Measurements from ENCODE around the gene PRKAA1. TPM values are rescaled to one million over a fixed set of nuclear protein-coding genes. Genes with fewer than 3 reads are reported as not detected.
A peak's percentile ranks its signal among the peaks of the same experiment; 100 is the strongest.
"Not testable (repeated sequence)": the region's sequence is repeated elsewhere in the genome, so short reads cannot be mapped to it uniquely, and the experiment has no call there.

Gene PRKAA1
- total and polyA plus RNA-seq, 8 donors, result 17.5 to 42.9 (median 30.6) TPM

DNA sequence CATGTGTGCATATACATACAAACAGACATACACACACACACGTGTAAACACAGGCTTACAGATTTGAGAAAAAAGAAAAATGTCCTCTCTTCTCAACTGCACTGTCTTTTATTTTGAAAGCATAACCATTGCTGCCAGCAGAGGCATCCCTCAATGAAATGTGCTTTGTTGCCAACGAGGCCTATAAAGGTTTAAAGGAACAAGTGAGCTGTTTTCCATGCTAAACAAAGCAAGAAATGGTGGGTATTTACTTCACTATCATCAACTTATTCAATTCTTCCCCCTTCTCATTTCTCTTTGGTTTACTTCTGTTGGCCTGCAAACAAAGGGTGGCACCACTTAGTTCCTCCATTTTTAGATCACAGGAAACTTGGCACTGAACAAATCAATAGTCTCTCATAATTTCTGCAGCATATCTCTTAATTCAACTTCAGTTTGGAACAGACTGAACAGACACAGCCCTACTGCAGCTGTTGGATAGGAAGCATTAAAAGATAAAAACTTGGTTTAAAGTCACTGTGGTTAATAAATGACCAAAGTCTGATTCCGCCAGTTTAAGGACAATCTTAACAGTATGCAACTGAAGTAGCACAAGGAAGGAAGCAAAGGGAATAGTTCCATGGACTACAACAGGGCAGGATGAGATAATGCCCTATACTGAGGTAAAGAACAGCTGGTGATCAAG is 64.2 kb downstream of the PRKAA1 start:
- H3K9me3 ChIP-seq, result no peaks in the 10 kb centered on the region
- TF ChIP-seq, protein P1, sequence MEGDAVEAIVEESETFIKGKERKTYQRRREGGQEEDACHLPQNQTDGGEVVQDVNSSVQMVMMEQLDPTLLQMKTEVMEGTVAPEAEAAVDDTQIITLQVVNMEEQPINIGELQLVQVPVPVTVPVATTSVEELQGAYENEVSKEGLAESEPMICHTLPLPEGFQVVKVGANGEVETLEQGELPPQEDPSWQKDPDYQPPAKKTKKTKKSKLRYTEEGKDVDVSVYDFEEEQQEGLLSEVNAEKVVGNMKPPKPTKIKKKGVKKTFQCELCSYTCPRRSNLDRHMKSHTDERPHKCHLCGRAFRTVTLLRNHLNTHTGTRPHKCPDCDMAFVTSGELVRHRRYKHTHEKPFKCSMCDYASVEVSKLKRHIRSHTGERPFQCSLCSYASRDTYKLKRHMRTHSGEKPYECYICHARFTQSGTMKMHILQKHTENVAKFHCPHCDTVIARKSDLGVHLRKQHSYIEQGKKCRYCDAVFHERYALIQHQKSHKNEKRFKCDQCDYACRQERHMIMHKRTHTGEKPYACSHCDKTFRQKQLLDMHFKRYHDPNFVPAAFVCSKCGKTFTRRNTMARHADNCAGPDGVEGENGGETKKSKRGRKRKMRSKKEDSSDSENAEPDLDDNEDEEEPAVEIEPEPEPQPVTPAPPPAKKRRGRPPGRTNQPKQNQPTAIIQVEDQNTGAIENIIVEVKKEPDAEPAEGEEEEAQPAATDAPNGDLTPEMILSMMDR (IDR thresholded peaks at IDR 0.05), result no peak
- no peaks in the 10 kb centered on the region for H3K36me3 ChIP-seq
- peak overlapping the region; percentile 40 to 75 (median 49) for H3K27ac ChIP-seq
- intact Hi-C loops (cut with DNase I), result no loop called here
- peaks cover 27 to 37% (median 32%) of the 10 kb centered on the region in 3 donors for H3K4me1 ChIP-seq
- H3K27me3 ChIP-seq, result no peaks in the 10 kb centered on the region
- DNase-seq (peak in 3 of 6 donors; percentile 20 to 58 (median 40)), ATAC-seq (peak; percentile 84 to 90 (median 88)), FAIRE-seq (peak; percentile 13)
- 10 to 13% methylated on average over 3 of the region's 3 CpGs for WGBS, 2 donors
- peak overlapping the region in 2 of 4 donors; percentile 1 to 13 for H3K4me3 ChIP-seq

DNA sequence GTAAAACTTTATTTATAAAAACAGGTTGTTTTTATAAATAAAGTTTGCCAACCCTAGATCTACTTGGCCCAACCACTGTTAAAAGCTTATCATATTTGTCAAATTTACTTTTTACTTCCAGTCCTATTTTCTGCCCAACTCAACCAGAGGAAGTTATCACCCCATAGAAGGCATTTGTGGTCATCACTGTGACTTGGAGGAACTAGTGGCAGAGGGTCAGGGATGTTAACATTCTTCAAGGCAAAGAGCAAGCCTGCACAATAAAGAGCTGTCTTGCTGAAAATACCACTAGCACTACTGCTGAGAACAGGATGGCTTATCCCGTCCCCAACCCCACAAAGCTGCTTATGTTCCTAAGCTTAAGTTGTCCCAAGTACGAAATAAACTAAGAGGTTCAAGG is 64.7 kb downstream of the PRKAA1 start:
- Histone ChIP-seq H3K4me3 (no peak overlapping the region), H3K36me3 (no peaks in the 10 kb centered on the region), H3K27me3 (no peaks in the 10 kb centered on the region), H3K4me1 (peaks cover 27 to 37% (median 32%) of the 10 kb centered on the region in 3 donors), H3K27ac (peak overlapping the region in 3 of 4 donors; percentile 19 to 75 (median 55)), H3K9me3 (no peaks in the 10 kb centered on the region)
- no peak for FAIRE-seq
- no peak for ATAC-seq
- no peak for DNase-seq
- intact Hi-C loops (cut with DNase I), result no loop called here
- TF ChIP-seq, protein P1 (IDR thresholded peaks at IDR 0.05), result no peak
- WGBS, 2 donors, result 49 to 58% methylated on average over 2 of the region's 2 CpGs

DNA sequence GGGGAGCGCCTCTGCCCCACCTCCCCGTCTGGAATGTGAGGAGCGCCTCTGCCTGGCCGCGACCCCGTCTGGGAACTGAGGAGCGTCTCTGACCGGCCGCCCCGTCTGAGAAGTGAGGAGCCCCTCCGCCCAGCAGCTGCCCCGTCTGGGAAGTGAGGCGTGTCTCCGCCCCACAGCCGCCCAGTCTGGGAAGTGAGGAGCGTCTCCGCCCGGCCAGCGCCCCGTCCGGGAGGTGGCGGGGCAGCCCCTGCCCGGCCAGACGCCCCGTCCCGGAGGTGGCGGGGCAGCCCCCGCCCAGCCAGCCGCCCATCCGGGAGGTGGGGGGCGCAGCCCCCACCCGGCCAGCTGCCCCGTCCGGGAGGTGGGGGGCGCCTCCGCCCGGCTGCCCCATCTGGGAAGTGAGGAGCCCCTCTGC is 75.7 kb downstream of the PRKAA1 start:
- H3K4me3 ChIP-seq; H3K27ac ChIP-seq; H3K27me3 ChIP-seq; ATAC-seq; H3K36me3 ChIP-seq; H3K9me3 ChIP-seq; intact Hi-C loops (cut with DNase I); H3K4me1 ChIP-seq; FAIRE-seq: not testable (repeated sequence)
- 92 to 97% methylated on average over 29 to 37 of the region's 37 CpGs for WGBS, 2 donors
- DNase-seq, result peak in 1 of 6 donors; percentile 57

DNA sequence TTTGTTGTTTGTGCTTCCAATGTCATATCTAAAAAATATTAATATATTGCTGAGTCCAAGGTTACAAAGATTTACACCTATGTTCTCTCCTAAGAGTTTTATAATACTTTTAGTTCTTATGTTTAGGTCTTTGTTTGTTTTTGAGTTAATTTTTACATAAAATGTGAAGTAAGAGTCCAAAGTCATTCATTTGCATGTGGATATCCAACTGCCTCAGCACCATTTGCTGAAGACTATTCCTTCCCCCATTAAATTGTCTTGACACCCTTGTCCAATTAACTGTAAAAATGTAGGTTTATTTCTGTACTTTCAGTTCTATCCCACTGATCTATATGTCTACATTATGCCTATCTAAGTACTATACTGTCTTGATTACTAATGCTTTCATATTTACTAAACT is 78.1 kb downstream of the PRKAA1 start:
- H3K4me1 ChIP-seq, result peaks cover 0 to 3% (median 0%) of the 10 kb centered on the region in 3 donors
- TF ChIP-seq, protein P1 (IDR thresholded peaks at IDR 0.05), result no peak
- DNase-seq (no peak), ATAC-seq (no peak), FAIRE-seq (no peak)
- H3K27me3 ChIP-seq, result no peaks in the 10 kb centered on the region
- peaks cover 0 to 5% (median 0%) of the 10 kb centered on the region in 3 donors for H3K36me3 ChIP-seq
- no peak overlapping the region for H3K27ac ChIP-seq
- H3K4me3 ChIP-seq, result no peak overlapping the region
- no peaks in the 10 kb centered on the region for H3K9me3 ChIP-seq
- intact Hi-C loops (cut with DNase I), result no loop called here

DNA sequence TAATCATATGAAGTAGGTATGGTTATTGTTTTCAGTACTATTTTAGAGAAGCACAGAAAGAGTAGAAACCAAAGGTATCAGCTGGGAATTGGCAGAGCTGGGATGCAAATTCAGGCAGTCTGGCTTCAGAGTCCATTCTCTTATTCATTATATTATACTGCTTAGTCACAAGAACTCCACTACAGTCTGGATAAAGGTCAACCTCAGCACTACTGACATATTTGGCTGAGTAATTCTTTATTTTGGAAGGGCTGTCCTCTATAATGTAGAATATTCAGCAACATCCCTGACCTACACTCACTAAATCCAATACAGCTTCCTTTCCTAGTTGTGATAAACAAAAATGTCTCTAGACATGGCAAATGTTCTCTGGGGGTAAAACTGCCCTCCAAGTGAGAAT is 80.9 kb downstream of the PRKAA1 start:
- ATAC-seq (peak in 1 of 4 donors; percentile 25), DNase-seq (no peak), FAIRE-seq (no peak)
- H3K27me3 ChIP-seq, result no peaks in the 10 kb centered on the region
- intact Hi-C loops (cut with DNase I), result no loop called here
- no peaks in the 10 kb centered on the region for H3K9me3 ChIP-seq
- no peak overlapping the region for H3K4me3 ChIP-seq
- H3K27ac ChIP-seq, result no peak overlapping the region
- peaks cover 0 to 3% (median 0%) of the 10 kb centered on the region in 3 donors for H3K4me1 ChIP-seq
- H3K36me3 ChIP-seq, result peaks cover 0 to 5% (median 0%) of the 10 kb centered on the region in 3 donors
- TF ChIP-seq, protein P1 (IDR thresholded peaks at IDR 0.05), result no peak
